HEK293 (cell line): ENCODE results near the gene CD40.

Experiments
- CTCF ChIA-PET: fragments of 350-600 bp; formaldehyde crosslinking; extraction: SDS; loops from one replicate; lab custom pipeline; 2021; ENCODE audit warnings: antibody characterized with exemption; lab: Yijun Ruan, JAX
- POLR2A ChIA-PET: fragments of 300-600 bp; formaldehyde crosslinking; extraction: SDS; loops from one replicate; lab custom pipeline; 2020; ENCODE audit warnings: antibody characterized with exemption, inconsistent platforms; lab: Yijun Ruan, JAX
- H3K27ac ChIP-seq: fragments of 200-500 bp; sonication (Bioruptor generic); 2 replicates; pipeline ENCODE4 v1.5.1; 2014; ENCODE audit warnings: low read depth, low read length, control low read depth, inconsistent platforms; ENCODE audit errors: extremely low read depth
- H3K36me3 ChIP-seq, 2 experiments: fragments of 200-500 bp in 1 of 2; sonication (Bioruptor generic) in 1 of 2; 1 replicate in 1 of 2; 2 replicates in 1 of 2; pipeline ENCODE4 v1.5.1; 2014 to 2017; ENCODE audit warnings: inconsistent platforms in 2 of 2, low read length in 2 of 2; ENCODE audit not compliant: control insufficient read depth in 2 of 2, insufficient read depth in 1 of 2
- H3K4me1 ChIP-seq: fragments of 200-500 bp; sonication (Bioruptor generic); 2 replicates; pipeline ENCODE4 v1.5.1; 2014; ENCODE audit warnings: mild to moderate bottlenecking, low read length, inconsistent platforms; ENCODE audit not compliant: control insufficient read depth, insufficient read depth
- H3K4me3 ChIP-seq: 2 replicates; pipeline ENCODE4 v1.5.1; 2011; ENCODE audit warnings: low read depth, mild to moderate bottlenecking, control low read depth, low read length, moderate library complexity
- H3K9me3 ChIP-seq: fragments of 200-500 bp; sonication (Bioruptor generic); 2 replicates; pipeline ENCODE4 v1.5.1; 2014; ENCODE audit warnings: low read depth, low read length, inconsistent platforms; ENCODE audit not compliant: control insufficient read depth, insufficient read depth
- BCL11A ChIP-seq: fragments of 450-650 bp; formaldehyde crosslinking; IDR thresholded peaks from 2 replicates; pipeline ENCODE4 v1.5.1; 2016; ENCODE audit warnings: low read depth, missing biosample characterization, missing genetic modification characterization
- KLF10 ChIP-seq: fragments of 450-650 bp; IDR thresholded peaks from 2 replicates; pipeline ENCODE4 v1.5.1; 2018; ENCODE audit warnings: missing biosample characterization, mild to moderate bottlenecking, missing genetic modification characterization
- SALL2 ChIP-seq: fragments of 450-650 bp; formaldehyde crosslinking; IDR thresholded peaks from 2 replicates; pipeline ENCODE4 v1.5.0; 2017; ENCODE audit warnings: missing biosample characterization, mild to moderate bottlenecking, missing genetic modification characterization, borderline replicate concordance
- SCRT1 ChIP-seq: fragments of 450-650 bp; formaldehyde crosslinking; IDR thresholded peaks from 2 replicates; pipeline ENCODE4 v1.5.1; 2016; ENCODE audit warnings: missing biosample characterization, missing genetic modification characterization, borderline replicate concordance
- ZBTB17 ChIP-seq: fragments of 450-650 bp; formaldehyde crosslinking; IDR thresholded peaks from 2 replicates; pipeline ENCODE4 v1.5.1; 2016; ENCODE audit warnings: missing biosample characterization, missing genetic modification characterization
- ZFP3 ChIP-seq: fragments of 450-650 bp; formaldehyde crosslinking; IDR thresholded peaks from 2 replicates; pipeline ENCODE4 v1.5.1; 2016; ENCODE audit warnings: low read depth, missing biosample characterization, missing genetic modification characterization
- ZNF121 ChIP-seq: fragments of 450-650 bp; formaldehyde crosslinking; IDR thresholded peaks from 2 replicates; pipeline ENCODE4 v1.5.1; 2016; ENCODE audit warnings: missing biosample characterization, missing genetic modification characterization
- ZNF24 ChIP-seq: fragments of 450-650 bp; formaldehyde crosslinking; IDR thresholded peaks from 2 replicates; pipeline ENCODE4 v1.5.1; 2016; ENCODE audit warnings: missing biosample characterization, missing genetic modification characterization
- ZNF248 ChIP-seq: fragments of 450-650 bp; formaldehyde crosslinking; IDR thresholded peaks from 2 replicates; pipeline ENCODE4 v1.5.1; 2017; ENCODE audit warnings: missing biosample characterization, missing genetic modification characterization
- ZNF621 ChIP-seq: fragments of 450-650 bp; formaldehyde crosslinking; IDR thresholded peaks from 2 replicates; pipeline ENCODE4 v1.5.1; 2017; ENCODE audit warnings: missing biosample characterization, missing genetic modification characterization
- ZNF768 ChIP-seq: fragments of 450-650 bp; formaldehyde crosslinking; IDR thresholded peaks from 2 replicates; pipeline ENCODE4 v1.5.1; 2018; ENCODE audit warnings: missing biosample characterization, mild to moderate bottlenecking, missing genetic modification characterization
- ZNF776 ChIP-seq: fragments of 450-650 bp; formaldehyde crosslinking; IDR thresholded peaks from 2 replicates; pipeline ENCODE4 v1.5.0; 2017; ENCODE audit warnings: missing biosample characterization, missing genetic modification characterization, borderline replicate concordance
- TF ChIP-seq, protein P1 (sequence below): fragments of 450-650 bp; formaldehyde crosslinking; IDR thresholded peaks from 2 replicates; pipeline ENCODE4 v1.5.1; 2016; ENCODE audit warnings: missing biosample characterization, missing genetic modification characterization
- TF ChIP-seq, protein P2 (sequence below): fragments of 450-650 bp; formaldehyde crosslinking; conservative IDR thresholded peaks from 2 replicates; pipeline ENCODE4 v1.5.1; 2016; ENCODE audit warnings: low read depth, missing biosample characterization, missing genetic modification characterization

The CD40 gene

DNA sequence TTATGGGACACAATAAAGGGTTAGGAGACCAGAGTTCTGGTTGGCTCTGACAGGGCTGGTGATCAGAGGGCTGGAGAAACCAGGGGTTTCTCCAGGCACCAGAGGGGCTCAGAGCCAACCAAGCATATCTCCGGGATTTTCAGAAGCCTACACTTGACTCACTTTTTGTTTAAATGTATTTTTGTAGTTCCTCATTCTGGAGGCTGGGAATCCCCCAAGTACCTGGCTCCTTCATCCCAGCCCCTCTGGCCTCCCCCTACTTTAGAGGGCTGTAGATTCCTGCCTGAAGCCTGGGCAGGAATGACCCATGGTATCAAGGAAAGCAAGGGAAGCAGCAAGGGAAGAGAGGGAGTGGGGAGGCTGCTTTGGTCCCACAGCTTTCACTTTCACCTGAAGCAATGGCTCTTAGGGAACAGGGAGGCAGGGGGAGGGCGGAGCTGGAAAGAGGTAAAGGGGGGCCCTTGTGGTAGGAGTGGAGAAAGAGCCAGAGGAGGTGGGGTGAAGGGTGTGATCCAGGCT, 973 bp downstream of the CD40 start:
- no peaks in the 10 kb centered on the region for H3K36me3 ChIP-seq
- no peak overlapping the region for H3K27ac ChIP-seq
- TF ChIP-seq ZNF24 (tag by site-specific recombination) (no peak), ZNF776 (tag by site-specific recombination) (no peak), ZNF768 (tag by site-specific recombination) (no peak), ZNF121 (no peak), ZBTB17 (no peak), KLF10 (tag by site-specific recombination) (no peak)
- TF ChIP-seq, protein P1, sequence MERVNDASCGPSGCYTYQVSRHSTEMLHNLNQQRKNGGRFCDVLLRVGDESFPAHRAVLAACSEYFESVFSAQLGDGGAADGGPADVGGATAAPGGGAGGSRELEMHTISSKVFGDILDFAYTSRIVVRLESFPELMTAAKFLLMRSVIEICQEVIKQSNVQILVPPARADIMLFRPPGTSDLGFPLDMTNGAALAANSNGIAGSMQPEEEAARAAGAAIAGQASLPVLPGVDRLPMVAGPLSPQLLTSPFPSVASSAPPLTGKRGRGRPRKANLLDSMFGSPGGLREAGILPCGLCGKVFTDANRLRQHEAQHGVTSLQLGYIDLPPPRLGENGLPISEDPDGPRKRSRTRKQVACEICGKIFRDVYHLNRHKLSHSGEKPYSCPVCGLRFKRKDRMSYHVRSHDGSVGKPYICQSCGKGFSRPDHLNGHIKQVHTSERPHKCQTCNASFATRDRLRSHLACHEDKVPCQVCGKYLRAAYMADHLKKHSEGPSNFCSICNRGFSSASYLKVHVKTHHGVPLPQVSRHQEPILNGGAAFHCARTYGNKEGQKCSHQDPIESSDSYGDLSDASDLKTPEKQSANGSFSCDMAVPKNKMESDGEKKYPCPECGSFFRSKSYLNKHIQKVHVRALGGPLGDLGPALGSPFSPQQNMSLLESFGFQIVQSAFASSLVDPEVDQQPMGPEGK = no peak
- POLR2A ChIA-PET = no interaction called here
- no peak overlapping the region for H3K4me3 ChIP-seq
- no peaks in the 10 kb centered on the region for H3K9me3 ChIP-seq
- CTCF ChIA-PET = interaction anchor here (1.0 to 2.8 kb wide), 3 partner anchors 13 to 231 kb away, joined by 4 to 13 read pairs (median 5); no protein-coding TSS in a partner anchor
- no peaks in the 10 kb centered on the region for H3K4me1 ChIP-seq

DNA sequence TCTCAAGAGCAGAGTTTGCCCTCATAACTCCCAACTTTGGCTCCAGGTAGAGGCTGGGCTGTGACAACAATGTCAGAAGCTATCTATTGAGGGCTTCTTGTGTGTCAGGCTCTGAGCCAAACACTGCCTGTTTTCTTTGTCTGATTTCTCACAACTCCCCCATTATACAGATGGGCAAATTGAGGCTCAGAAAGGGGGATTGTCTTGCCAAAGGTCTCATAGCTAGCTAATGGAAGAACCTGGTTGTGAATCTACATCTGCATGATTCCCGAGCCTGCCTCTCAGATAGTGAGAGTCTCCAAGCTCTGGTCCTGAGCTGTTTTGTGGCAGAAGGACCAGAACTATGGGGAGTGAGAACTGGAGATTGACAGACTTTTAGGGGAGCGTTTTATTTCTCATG, 1.4 kb downstream of the CD40 start:
- Histone ChIP-seq H3K27ac (no peak overlapping the region), H3K4me3 (no peak overlapping the region), H3K4me1 (no peaks in the 10 kb centered on the region), H3K9me3 (no peaks in the 10 kb centered on the region), H3K36me3 (no peaks in the 10 kb centered on the region)
- no peak for TF ChIP-seq SALL2 (tag by site-specific recombination)
- TF ChIP-seq, protein P2, sequence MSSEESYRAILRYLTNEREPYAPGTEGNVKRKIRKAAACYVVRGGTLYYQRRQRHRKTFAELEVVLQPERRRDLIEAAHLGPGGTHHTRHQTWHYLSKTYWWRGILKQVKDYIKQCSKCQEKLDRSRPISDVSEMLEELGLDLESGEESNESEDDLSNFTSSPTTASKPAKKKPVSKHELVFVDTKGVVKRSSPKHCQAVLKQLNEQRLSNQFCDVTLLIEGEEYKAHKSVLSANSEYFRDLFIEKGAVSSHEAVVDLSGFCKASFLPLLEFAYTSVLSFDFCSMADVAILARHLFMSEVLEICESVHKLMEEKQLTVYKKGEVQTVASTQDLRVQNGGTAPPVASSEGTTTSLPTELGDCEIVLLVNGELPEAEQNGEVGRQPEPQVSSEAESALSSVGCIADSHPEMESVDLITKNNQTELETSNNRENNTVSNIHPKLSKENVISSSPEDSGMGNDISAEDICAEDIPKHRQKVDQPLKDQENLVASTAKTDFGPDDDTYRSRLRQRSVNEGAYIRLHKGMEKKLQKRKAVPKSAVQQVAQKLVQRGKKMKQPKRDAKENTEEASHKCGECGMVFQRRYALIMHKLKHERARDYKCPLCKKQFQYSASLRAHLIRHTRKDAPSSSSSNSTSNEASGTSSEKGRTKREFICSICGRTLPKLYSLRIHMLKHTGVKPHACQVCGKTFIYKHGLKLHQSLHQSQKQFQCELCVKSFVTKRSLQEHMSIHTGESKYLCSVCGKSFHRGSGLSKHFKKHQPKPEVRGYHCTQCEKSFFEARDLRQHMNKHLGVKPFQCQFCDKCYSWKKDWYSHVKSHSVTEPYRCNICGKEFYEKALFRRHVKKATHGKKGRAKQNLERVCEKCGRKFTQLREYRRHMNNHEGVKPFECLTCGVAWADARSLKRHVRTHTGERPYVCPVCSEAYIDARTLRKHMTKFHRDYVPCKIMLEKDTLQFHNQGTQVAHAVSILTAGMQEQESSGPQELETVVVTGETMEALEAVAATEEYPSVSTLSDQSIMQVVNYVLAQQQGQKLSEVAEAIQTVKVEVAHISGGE (tag by site-specific recombination) = no peak
- no peak for TF ChIP-seq BCL11A
- no peak for TF ChIP-seq ZFP3 (tag by site-specific recombination)
- no peak for TF ChIP-seq KLF10 (tag by site-specific recombination)
- no peak for TF ChIP-seq ZNF248 (tag by site-specific recombination)
- ChIA-PET POLR2A (no interaction called here), CTCF (interaction anchor here (0.7 to 2.8 kb wide), 5 partner anchors 9 to 1283 kb away, joined by 3 to 13 read pairs (median 5); no protein-coding TSS in a partner anchor)

DNA sequence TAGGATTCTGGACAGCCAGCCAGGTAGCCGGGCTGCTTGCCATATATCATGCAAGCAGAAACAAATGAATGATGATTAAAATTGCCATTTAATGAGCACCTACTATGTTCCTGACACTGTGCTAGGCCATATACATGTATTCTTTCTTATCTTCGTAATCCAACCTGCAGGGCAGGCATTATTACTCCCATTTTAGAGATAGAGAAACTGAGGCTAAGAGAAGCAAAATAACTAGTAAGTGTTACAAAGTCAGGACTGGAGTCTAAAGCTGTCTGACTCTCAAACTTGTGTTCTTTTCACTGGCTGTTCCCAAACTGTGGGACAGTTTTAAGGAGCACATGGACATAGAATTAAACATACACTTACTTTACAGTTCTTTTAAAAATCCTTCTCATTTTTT, 2.0 kb downstream of the CD40 start:
- POLR2A ChIA-PET = no interaction called here
- no peak overlapping the region for H3K27ac ChIP-seq
- CTCF ChIA-PET = interaction anchor here (0.7 to 2.8 kb wide), 4 partner anchors 9 to 1284 kb away, joined by 3 to 13 read pairs (median 4); no protein-coding TSS in a partner anchor
- TF ChIP-seq ZNF621 (no peak), SCRT1 (tag by site-specific recombination) (no peak)
- TF ChIP-seq, all 188 proteins: peak for 0
- Histone ChIP-seq H3K9me3 (no peaks in the 10 kb centered on the region), H3K4me3 (no peak overlapping the region), H3K4me1 (no peaks in the 10 kb centered on the region), H3K36me3 (no peaks in the 10 kb centered on the region)
